HG03442 (cell line): ENCODE measurements around the gene RNF112.

Experiments
- ATAC-seq: cut with Tn5 transposase; IDR thresholded peaks from one replicate; pipeline ENCODE4 v1.9.1; 2021; ENCODE audit warnings: mild to moderate bottlenecking, moderate library complexity; ENCODE audit not compliant: unreplicated experiment

The RNF112 gene

GRCh38 chr17:19387921-19388521 lies 23.0 kb upstream of the RNF112 start:
- no peak for ATAC-seq

DNA sequence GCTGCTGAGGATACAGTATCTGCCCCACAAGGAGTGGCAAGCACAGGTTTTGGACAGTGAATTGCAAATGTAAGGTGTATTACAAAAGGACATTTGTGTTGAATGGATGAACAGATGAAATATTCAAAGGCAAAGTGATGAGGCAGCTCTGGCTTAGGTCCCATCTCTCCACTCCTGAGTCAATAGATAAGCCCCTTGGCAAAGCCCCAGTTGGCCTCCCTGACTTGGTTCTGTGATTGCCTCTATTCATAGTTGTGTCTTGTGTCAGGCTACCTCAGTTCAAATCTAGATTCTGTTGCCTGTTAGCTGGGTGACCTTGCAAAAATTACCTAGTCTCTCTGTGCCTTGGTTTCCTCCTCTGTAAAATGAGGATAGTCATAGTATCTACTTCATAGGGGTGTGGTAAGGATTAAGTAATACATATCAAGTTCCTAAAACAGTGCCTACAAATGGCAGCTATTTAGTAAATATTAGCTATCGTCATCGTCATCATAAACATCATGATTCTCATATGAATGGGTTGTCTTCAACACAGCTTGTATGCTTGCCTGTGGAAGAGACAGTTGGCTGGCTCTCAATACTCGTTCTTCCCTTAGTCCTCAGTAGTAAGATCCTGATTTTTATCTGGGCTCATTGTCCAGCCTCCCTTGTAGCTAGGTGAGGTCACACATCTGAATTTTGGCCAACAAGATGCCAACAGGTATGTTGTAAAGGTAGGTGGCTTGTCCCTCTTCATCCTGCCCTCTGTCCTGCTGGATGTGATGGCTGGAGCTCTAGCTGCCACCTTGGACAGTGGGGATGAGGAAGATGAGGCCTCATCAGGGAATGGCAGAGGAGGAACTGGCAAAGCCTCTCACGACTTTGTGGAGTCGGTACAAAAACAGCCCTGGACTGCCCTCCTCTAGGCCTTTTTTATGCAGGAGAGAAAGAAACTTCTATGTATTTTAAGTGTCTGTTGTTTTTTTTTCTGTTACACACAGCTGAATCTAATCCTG lies 21.9 kb upstream of the RNF112 start:
- ATAC-seq = no peak

GRCh38 chr17:19390951-19391350 lies 20.1 kb upstream of the RNF112 start:
- no peak for ATAC-seq

DNA sequence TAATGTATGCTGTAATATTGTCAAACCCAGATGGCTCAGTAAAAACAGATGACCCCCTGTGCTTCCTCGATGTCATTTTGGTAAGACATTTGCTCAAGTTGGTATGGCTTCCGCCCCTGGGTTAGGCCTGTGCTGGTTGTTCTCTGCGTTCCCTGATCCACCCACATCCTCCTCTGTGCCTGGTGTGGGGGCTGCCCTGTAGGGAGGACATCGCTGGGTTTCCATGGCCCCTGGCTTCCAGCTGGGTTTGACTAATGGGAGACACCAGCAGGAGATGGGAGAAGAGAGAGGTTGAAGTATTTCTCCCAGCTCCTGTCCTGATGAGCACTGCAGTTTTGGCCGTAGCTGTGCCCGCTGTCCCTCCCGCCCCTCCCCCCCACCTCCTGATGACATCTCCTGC lies 19.6 kb upstream of the RNF112 start:
- ATAC-seq = no peak

GRCh38 chr17:19392303-19392702 lies 18.7 kb upstream of the RNF112 start:
- no peak for ATAC-seq

DNA sequence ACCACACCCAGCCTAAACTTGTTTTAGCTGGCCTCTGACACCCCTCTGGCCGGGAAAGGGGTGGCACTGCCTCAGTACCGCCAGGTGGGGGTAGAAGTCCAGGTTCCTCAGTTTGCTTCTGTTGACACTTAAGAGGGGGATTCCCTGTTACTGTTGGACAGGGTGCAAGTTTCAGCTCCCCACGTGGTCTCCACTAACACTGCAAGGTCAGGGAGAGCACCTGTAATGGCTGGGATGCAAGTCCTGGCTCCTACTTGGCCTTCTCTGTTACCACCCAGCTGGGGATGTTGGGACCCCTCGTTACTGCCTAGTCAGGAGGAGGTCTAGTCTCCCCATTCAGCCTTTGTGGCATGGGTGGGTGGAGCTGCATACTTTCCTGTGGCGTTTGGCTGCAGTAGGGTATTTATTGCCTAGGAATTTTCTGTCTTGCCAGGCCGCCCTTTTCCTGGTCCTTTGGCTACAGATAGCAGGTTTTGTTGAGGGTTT lies 13.4 kb upstream of the RNF112 start:
- no peak for ATAC-seq

DNA sequence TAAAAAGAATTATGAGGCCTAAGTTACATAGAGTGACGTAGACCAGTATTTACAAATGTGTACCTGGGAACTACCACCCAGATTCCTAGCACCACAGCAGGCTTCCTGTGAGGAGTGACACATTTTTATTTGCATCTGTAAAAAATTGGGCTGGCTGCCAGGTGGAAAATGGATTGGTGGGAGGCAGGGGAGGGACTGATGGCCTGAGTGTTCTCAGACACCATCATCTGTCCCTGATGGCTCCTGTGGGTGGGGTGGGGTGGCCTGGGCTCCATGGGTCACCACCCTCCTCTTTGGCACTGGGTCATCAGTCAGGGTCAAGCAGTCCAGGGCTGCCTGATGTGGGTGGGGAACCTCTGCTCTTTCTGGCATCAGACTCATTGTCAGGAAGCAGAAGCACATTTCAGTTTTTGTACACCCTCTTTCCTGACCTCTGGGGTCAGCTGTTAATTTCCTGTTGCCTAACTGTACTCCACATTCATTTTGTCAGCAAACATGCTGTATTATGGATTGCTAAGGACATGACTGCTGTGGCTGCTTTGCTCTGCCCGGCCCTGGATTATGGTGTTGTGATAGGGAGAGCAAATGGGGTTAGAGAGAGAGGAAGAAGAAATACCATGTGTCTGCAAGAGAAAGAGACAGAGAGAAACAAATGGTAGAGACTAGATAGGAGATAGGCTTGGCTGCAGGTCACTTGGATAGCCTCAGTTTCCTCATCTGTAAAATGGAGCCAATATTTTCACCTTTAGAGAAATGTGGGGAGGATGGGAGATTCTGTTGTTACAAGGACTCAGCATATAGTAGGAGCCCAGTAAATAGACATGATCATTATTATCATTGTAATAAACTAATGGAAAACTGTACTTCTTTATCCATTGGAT lies 12.5 kb upstream of the RNF112 start:
- no peak for ATAC-seq

DNA sequence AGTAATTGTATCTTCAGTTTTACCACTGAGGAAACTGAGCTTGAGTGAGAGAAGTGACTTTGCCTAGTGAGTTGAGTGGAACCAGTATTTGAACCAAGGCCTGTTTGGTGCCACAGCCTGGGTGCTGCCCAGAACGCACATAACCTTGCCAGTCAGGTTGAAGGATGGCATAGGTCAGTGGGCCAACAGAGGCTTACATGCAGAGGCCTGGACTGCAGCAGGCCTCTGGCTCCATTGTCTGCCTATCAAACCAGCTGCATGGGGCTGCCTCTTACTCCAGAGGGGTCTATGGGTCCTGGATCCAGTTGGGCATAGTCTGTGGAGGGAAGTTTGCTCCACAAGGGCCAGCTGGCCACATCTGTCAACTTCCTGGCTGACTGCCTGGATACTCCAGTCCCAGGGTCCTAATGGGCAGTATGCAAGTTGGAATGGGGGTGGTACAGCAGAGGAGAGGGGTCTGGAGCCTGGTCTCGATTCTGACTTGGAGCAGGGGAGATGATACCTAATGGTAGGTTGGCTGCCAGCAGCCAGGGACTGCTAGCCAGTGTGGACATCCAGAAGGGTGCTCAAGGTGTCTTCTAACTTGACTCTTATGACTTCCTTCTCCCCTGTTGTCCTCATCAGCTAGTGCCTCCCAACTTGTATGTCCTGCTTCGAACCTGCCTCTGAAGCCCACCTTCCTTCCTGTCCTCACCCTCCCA lies 11.1 kb upstream of the RNF112 start:
- ATAC-seq = no peak

DNA sequence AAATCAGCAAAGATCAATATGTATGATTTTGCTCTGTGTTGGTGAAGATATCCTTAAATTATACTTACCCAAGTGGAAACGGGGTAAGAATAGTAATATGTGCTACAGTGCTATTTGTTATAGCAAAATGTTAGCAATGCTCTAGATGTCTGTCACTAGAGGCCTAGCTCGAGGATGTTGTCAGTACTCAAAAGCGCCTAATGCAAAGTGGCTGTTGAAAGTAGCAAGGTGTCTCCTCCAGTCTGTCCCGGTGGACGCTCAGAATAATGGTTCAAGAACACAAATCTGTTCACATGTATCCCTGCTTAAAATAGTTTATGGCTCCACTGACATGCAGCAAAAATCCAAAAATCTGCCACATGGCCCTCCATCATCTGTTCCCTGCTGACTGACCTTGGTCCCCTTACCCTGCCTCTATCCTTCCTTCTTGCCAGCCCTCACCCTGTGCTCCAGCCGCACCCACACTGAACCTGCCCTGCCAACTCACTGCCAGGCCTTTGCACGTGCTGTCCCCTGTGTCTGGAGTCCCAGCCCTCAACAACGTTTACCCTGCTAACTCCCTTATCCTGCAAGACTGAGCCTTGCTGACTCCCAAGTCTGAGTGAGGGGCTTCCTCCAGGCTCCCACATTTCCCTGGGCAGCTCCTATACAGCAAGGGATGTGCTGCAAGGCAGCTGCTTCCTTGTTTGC lies 9.6 kb upstream of the RNF112 start:
- no peak for ATAC-seq

- ATAC-seq = no peak
Measured at GRCh38 chr17:19402171-19402570, 8.9 kb upstream of the RNF112 start.

DNA sequence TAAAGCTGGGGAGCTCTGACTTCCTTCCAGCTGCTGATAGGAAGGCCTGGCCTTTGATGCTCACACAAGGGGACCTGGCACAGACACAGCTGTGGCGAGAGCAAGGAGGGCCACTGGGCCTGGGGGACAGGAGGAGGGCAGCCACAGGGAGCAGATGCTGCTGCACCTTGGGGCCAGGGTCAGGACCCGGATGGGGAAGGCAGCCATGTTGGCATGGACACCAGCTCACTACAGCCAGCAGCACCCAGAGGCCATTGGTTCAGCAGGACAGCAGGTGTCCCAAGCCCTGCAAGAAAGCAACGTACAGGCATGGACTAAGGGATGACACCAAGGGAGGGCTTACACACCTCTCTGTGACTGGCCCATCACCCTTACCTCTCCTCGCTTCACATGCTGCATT lies 8.0 kb upstream of the RNF112 start:
- no peak for ATAC-seq

- ATAC-seq = no peak
Measured at GRCh38 chr17:19404264-19404663, 6.8 kb upstream of the RNF112 start.

- ATAC-seq = no peak
Measured at GRCh38 chr17:19405114-19405513, 5.9 kb upstream of the RNF112 start.

DNA sequence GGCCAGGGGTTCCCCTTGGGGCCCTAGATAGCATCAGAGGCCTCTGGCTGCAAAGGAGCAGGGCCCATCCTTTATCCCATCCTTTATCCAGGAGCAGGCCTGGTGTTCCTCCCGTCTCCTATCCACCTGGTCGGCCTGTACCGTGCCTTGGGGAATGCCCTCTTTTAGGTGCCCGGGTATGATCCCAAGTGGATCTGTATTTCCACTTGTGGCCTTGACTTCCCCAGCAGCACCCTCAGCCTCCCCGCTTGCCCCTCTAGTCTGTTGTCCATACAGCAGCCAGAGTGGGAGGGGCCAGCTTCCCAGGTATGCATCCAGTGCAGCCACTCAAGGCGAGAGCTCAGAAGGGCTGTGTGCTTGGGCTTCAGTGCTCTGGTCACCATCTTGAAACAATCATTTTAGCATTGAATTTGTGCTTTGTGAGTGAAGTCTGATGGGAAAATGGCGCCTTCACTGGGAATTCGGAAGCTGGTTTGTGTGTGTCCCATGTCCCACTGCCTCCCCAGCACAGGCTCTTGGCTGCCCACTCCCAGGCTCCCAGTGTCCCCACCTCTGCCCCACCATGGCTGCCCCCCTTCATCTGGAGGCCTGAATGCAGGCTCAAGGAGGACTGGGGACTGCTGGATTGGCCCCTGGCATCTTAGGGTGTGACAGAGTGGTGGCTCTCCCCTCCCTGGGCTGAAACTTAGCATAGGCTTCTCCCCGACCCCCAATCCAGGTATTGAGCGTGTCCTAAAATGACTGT lies 3.3 kb upstream of the RNF112 start:
- no peak for ATAC-seq

DNA sequence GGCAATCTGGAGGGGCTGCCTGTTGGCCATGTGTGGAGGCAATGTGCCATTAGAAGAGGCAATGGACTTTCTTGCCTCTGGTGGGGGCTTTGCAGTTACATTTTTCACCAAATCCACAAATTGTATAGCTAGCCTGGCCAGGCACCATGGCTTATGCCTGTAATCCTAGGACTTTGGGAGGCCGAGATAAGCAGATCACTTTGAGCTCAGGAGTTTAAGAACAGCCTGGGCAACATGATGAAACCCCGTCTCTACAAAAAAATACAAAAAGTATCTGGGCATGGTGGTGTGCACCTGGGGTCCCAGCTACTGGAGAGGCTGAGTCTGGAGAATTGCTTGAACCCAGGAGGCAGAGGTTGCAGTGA lies 2.7 kb upstream of the RNF112 start:
- ATAC-seq = no peak

DNA sequence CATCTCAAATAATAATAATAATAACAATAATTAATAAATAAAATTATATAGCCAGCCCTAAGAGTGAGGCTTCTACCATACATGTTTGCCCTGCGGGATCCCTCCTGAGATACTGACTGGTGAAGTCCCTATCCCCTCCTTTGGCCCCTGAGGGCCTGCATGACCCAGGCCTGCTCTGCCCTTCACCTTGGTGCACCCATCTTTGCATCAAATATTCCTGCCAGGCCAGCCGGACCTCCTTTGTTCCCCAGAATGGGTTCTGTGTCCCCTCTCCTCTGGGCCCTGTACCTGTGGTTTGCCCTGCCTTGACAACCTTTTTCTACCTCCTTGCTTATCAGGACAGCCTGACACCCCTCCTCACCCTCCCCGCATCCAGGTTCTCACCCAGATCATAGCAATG lies 2.0 kb upstream of the RNF112 start:
- no peak for ATAC-seq

DNA sequence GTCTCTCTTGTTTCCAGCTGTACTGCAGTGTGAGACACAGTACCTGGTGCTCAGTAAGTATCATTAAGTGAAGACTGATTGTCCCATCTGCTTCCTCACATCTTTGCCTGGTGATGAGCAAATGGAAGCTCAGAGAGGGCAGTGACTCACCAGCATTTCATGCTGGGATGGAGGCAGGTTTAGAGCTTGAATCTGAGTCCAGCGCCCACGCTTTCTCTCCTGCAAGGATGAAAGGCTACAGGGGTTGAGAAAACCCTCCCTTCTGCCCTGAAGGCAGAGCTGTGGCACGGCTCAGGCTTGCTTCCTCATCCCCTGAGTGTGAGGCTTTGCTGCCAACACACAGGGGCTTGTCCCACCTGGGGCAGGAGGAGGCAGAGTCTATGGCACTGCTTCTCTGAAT lies 1.5 kb upstream of the RNF112 start:
- no peak for ATAC-seq

GRCh38 chr17:19410091-19410490 lies 941 bp upstream of the RNF112 start:
- ATAC-seq = no peak

- ATAC-seq = no peak
Measured at GRCh38 chr17:19411631-19412030, 599 bp downstream of the RNF112 start.
